Frontal cortex (tissue), 4 donors: ENCODE data around the gene WDR82. TPM values are rescaled to one million over a fixed set of nuclear protein-coding genes. Genes with fewer than 3 reads are reported as not detected.

Experiments used
- DNase-seq, 2 donors: peaks; one replicate each; pipeline ENCODE4 v3.0.0; 2012; ENCODE audit warnings: low spot score in 2 of 2
- FAIRE-seq: peaks from 2 replicates; lab custom pipeline; 2012; peaks lifted over from hg19 to GRCh38; lab: Jason Lieb, UNC
- total RNA-seq: library from RNA; depleted of rRNA; stranded (reverse); fragments of >200 nt; gene quantifications from one replicate; pipeline ENCODE4 v1.2.3, GENCODE V29; 2014
- donor health status: control.
- donor health status: control.
- donor health status: control.

The WDR82 gene
- total RNA-seq, 1 donor from 2014 or later, result 151 TPM

- FAIRE-seq (no peak), DNase-seq (no peak)
Measured at GRCh38 chr3:52240886-52241370, 37.5 kb downstream of the WDR82 start.

GRCh38 chr3:52240059-52240885 lies 38.2 kb downstream of the WDR82 start:
- FAIRE-seq (no peak), DNase-seq (peak in 1 of 2 donors; percentile 68)

GRCh38 chr3:52238761-52239701 lies 39.4 kb downstream of the WDR82 start, which contains the start of gene TWF2:
TSS of gene TWF2 (minus strand) at chr3:52239158. CDS start at chr3:52239016, 142 bp downstream.
- FAIRE-seq, result no peak
- peak; percentile 95 for DNase-seq

- no peak for FAIRE-seq
Measured at GRCh38 chr3:52238193-52238760, 40.2 kb downstream of the WDR82 start.

GRCh38 chr3:52237657-52238172 lies 40.7 kb downstream of the WDR82 start:
- DNase-seq (peak; percentile 72 to 84), FAIRE-seq (no peak)

More at GRCh38 chr3:52238193-52238760, 40.2 kb downstream of the WDR82 start:
- DNase-seq, result no peak

GRCh38 chr3:52237006-52237656 lies 41.3 kb downstream of the WDR82 start:
- no peak for FAIRE-seq
- no peak for DNase-seq

GRCh38 chr3:52236424-52236886 lies 42.0 kb downstream of the WDR82 start:
- DNase-seq, result no peak
- FAIRE-seq, result no peak

- FAIRE-seq, result no peak
- no peak for DNase-seq
Measured at GRCh38 chr3:52234516-52235447, 43.7 kb downstream of the WDR82 start.

GRCh38 chr3:52233968-52234367 lies 44.5 kb downstream of the WDR82 start:
- no peak for DNase-seq
- no peak for FAIRE-seq

- no peak for FAIRE-seq
- no peak for DNase-seq
Measured at GRCh38 chr3:52233108-52233591, 45.3 kb downstream of the WDR82 start.

- DNase-seq, result no peak
- FAIRE-seq, result no peak
Measured at GRCh38 chr3:52232279-52233107, 46.0 kb downstream of the WDR82 start.

GRCh38 chr3:52231502-52232278 lies 46.8 kb downstream of the WDR82 start:
- DNase-seq, result no peak
- FAIRE-seq, result no peak

GRCh38 chr3:52230889-52231499 lies 47.5 kb downstream of the WDR82 start:
- FAIRE-seq (no peak), DNase-seq (no peak)

GRCh38 chr3:52230461-52230860 lies 48.0 kb downstream of the WDR82 start:
- no peak for DNase-seq
- no peak for FAIRE-seq

GRCh38 chr3:52229656-52230055 lies 48.8 kb downstream of the WDR82 start:
- no peak for FAIRE-seq
- DNase-seq, result no peak

- DNase-seq (no peak), FAIRE-seq (no peak)
Measured at GRCh38 chr3:52228751-52229291, 49.6 kb downstream of the WDR82 start.
